Cardiac fibroblast (primary cell): ENCODE data around the gene CEP41.

Experiments used
- DNase-seq, 2 donors: peaks; one replicate each; pipeline versions ENCODE4 v3.0.0 to v3.0.0-alpha.2; 2010; ENCODE audit warnings: low read depth in 2 of 2
- H3K4me3 ChIP-seq, 2 donors: replicated peaks in 1 of 2; 1 replicate in 1 of 2; 2 replicates in 1 of 2; pipeline ENCODE4 v1.5.1; 2011; ENCODE audit warnings: low read depth in 2 of 2, low read length in 2 of 2, mild to moderate bottlenecking in 2 of 2, moderate library complexity in 1 of 2
- CTCF ChIP-seq: IDR thresholded peaks from one replicate; pipeline ENCODE4 v1.5.1; 2011; ENCODE audit warnings: low read depth, mild to moderate bottlenecking, low read length, inconsistent platforms

The CEP41 gene

GRCh38 chr7:130486114-130486953, 45.5 kb upstream of the CEP41 start:
- peak overlapping the region; percentile 14 to 22 for H3K4me3 ChIP-seq
- DNase-seq, result peak in 1 of 2 donors; percentile 6
- TF ChIP-seq CTCF, result peak; percentile 45

GRCh38 chr7:130485734-130486113, 44.9 kb upstream of the CEP41 start:
- DNase-seq, result no peak
- TF ChIP-seq CTCF, result no peak
- H3K4me3 ChIP-seq, result no peak overlapping the region

GRCh38 chr7:130483031-130483430, 42.2 kb upstream of the CEP41 start:
- TF ChIP-seq CTCF, result no peak
- H3K4me3 ChIP-seq, result no peak overlapping the region
- DNase-seq, result no peak

GRCh38 chr7:130481898-130482297, 41.1 kb upstream of the CEP41 start:
- DNase-seq, result peak; percentile 25 to 81
- no peak for TF ChIP-seq CTCF
- no peak overlapping the region for H3K4me3 ChIP-seq

- TF ChIP-seq CTCF, result no peak
- no peak for DNase-seq
- no peak overlapping the region for H3K4me3 ChIP-seq
These were observed 39.0 kb upstream of the CEP41 start for GRCh38 chr7:130479716-130480400.

GRCh38 chr7:130478991-130479390, 38.2 kb upstream of the CEP41 start:
- no peak for TF ChIP-seq CTCF
- DNase-seq, result no peak
- no peak overlapping the region for H3K4me3 ChIP-seq
